GM13976 (cell line): ENCODE measurements around the gene CLDN16.

Experiments used
- DNase-seq: peaks from one replicate; pipeline ENCODE4 v3.0.0; 2012; ENCODE audit warnings: low spot score
- CTCF ChIP-seq: IDR thresholded peaks from 2 replicates; pipeline ENCODE4 v1.5.1; 2012; ENCODE audit warnings: borderline replicate concordance, mild to moderate bottlenecking; ENCODE audit not compliant: insufficient read depth; ENCODE audit errors: extremely low read depth, missing control alignments, control extremely low read depth
- in situ Hi-C: fragments of 300-500 bp; cut with MboI; formaldehyde crosslinking; loops from one replicate; pipeline ENCODE4 v1.12.0; 2022; ENCODE audit warnings: low sequenced_read_pairs, mixed read lengths, inconsistent platforms; ENCODE audit not compliant: unreplicated experiment

CLDN16 gene

GRCh38 chr3:190375246-190375645 is 12.7 kb upstream of the CLDN16 start:
- in situ Hi-C loops = no loop called here
- no peak for DNase-seq
- no peak for TF ChIP-seq CTCF

- in situ Hi-C loops = no loop called here
- TF ChIP-seq CTCF = no peak
These were observed 12.3 kb upstream of the CLDN16 start for GRCh38 chr3:190375671-190376070.

GRCh38 chr3:190378240-190378891 is 9.6 kb upstream of the CLDN16 start:
- DNase-seq = no peak
- in situ Hi-C loops = no loop called here
- no peak for TF ChIP-seq CTCF

More at GRCh38 chr3:190375671-190376070, 12.3 kb upstream of the CLDN16 start:
- DNase-seq = no peak

- in situ Hi-C loops = no loop called here
- TF ChIP-seq CTCF = no peak
- no peak for DNase-seq
These were observed 7.8 kb upstream of the CLDN16 start for GRCh38 chr3:190380184-190380583.

GRCh38 chr3:190381441-190381840 is 6.5 kb upstream of the CLDN16 start:
- no peak for TF ChIP-seq CTCF
- in situ Hi-C loops = no loop called here
- no peak for DNase-seq

GRCh38 chr3:190382082-190382481 is 5.9 kb upstream of the CLDN16 start:
- in situ Hi-C loops = no loop called here
- no peak for DNase-seq
- no peak for TF ChIP-seq CTCF
